Keratinocyte (primary cell): ENCODE data around the gene FLNB. TPM values are rescaled to one million over a fixed set of nuclear protein-coding genes. Genes with fewer than 3 reads are reported as not detected.

Experiments used
- DNase-seq: peaks from one replicate; pipeline ENCODE4 v3.0.0-alpha.2; 2011; ENCODE audit warnings: low read depth, missing footprints, low spot score
- FAIRE-seq: peaks from 2 replicates; lab custom pipeline; 2011; peaks lifted over from hg19 to GRCh38; lab: Jason Lieb, UNC
- H2AFZ ChIP-seq: 2 replicates; pipeline ENCODE4 v1.6.0; 2012; ENCODE audit warnings: low read length, control low read depth, inconsistent platforms; ENCODE audit not compliant: control insufficient read depth
- H3K27ac ChIP-seq: 2 replicates; pipeline ENCODE4 v1.5.1; 2011; ENCODE audit warnings: low read length; ENCODE audit not compliant: control insufficient read depth, insufficient read depth
- H3K27me3 ChIP-seq: 3 replicates; pipeline ENCODE4 v1.6.0; 2011; ENCODE audit warnings: low read length; ENCODE audit not compliant: control insufficient read depth, insufficient read depth; ENCODE audit errors: extremely low read depth
- H3K36me3 ChIP-seq, 2 experiments: 2 replicates in 1 of 2; 3 replicates in 1 of 2; pipeline ENCODE4 v1.5.1; 2011; ENCODE audit warnings: low read length in 2 of 2, mild to moderate bottlenecking in 1 of 2; ENCODE audit not compliant: control insufficient read depth in 2 of 2, insufficient read depth in 2 of 2; ENCODE audit errors: extremely low read depth in 1 of 2
- H3K4me1 ChIP-seq: 3 replicates; pipeline ENCODE4 v1.5.1; 2011; ENCODE audit warnings: low read length; ENCODE audit not compliant: control insufficient read depth, insufficient read depth; ENCODE audit errors: extremely low read depth
- H3K4me2 ChIP-seq: 3 replicates; pipeline ENCODE4 v1.6.0; 2011; ENCODE audit warnings: low read depth, low read length; ENCODE audit not compliant: control insufficient read depth, insufficient read depth; ENCODE audit errors: extremely low read depth
- H3K4me3 ChIP-seq, 3 experiments: fragments of 200-600 bp in 1 of 3; sonication (generic) in 1 of 3; 2 replicates in 2 of 3; 3 replicates in 1 of 3; pipeline ENCODE4 v1.5.1; 2011 to 2016; ENCODE audit warnings: low read length in 3 of 3, mild to moderate bottlenecking in 3 of 3, control low read depth in 2 of 3, inconsistent platforms in 1 of 3, low read depth in 1 of 3, mixed read lengths in 1 of 3, mixed run types in 1 of 3, moderate library complexity in 1 of 3; ENCODE audit not compliant: control insufficient read depth in 2 of 3, insufficient read depth in 2 of 3; ENCODE audit errors: extremely low read depth in 1 of 3
- H3K79me2 ChIP-seq: 2 replicates; pipeline ENCODE4 v1.6.0; 2012; ENCODE audit warnings: low read length; ENCODE audit not compliant: control insufficient read depth, insufficient read depth
- H3K9ac ChIP-seq: 3 replicates; pipeline ENCODE4 v1.6.0; 2011; ENCODE audit warnings: low read length; ENCODE audit not compliant: control insufficient read depth, insufficient read depth; ENCODE audit errors: extremely low read depth
- H3K9me1 ChIP-seq: 3 replicates; pipeline ENCODE4 v1.6.0; 2011; ENCODE audit warnings: low read length; ENCODE audit not compliant: control insufficient read depth, insufficient read depth; ENCODE audit errors: extremely low read depth
- H3K9me3 ChIP-seq: 2 replicates; pipeline ENCODE4 v1.5.1; 2012; ENCODE audit warnings: low read depth, low read length; ENCODE audit not compliant: control insufficient read depth
- H4K20me1 ChIP-seq: 3 replicates; pipeline ENCODE4 v1.6.0; 2011; ENCODE audit warnings: low read length; ENCODE audit not compliant: control insufficient read depth, insufficient read depth; ENCODE audit errors: extremely low read depth
- EZH2 ChIP-seq: IDR thresholded peaks from one replicate; pipeline ENCODE4 v1.6.1; 2012; ENCODE audit warnings: inconsistent platforms, mild to moderate bottlenecking, low read length, moderate library complexity
- dilution Hi-C: fragments of 300-500 bp; cut with MboI; formaldehyde crosslinking; loops from one replicate; pipeline ENCODE4 v1.7.0; 2020; ENCODE audit warnings: low sequenced_read_pairs; ENCODE audit not compliant: extremely low pct_ligation_motif_present
- polyA plus RNA-seq, 5 experiments: library from polyadenylated mRNA; depleted of rRNA in 3 of 5; stranded (reverse) in 3 of 5; stranded (forward) in 1 of 5; unstranded in 1 of 5; fragments of >200 nt; gene quantifications; 1 replicate in 1 of 5; 2 replicates in 3 of 5; 3 replicates in 1 of 5; pipeline versions ENCODE4 v1.2.1 to v1.2.3, GENCODE V29; 2011 to 2012; ENCODE audit warnings: missing spikeins in 2 of 5, low read depth in 1 of 5, low replicate concordance in 1 of 5
- TF ChIP-seq, protein P1 (sequence below), 3 experiments: IDR thresholded peaks in 1 of 3; conservative IDR thresholded peaks in 1 of 3; optimal IDR thresholded peaks in 1 of 3; 2 replicates in 2 of 3; 3 replicates in 1 of 3; pipeline versions ENCODE3 to v1.5.1; 2011; ENCODE audit warnings: low read length in 3 of 3, mild to moderate bottlenecking in 3 of 3, moderate library complexity in 2 of 3, control low read depth in 1 of 3, inconsistent platforms in 1 of 3; ENCODE audit not compliant: insufficient read depth in 2 of 3; ENCODE audit errors: extremely low read depth in 1 of 3

Gene FLNB
- polyA plus RNA-seq, 1 donor (not counting 4 experiments of a cell fraction or from before 2014, with no cell fraction given), result 289 TPM

DNA sequence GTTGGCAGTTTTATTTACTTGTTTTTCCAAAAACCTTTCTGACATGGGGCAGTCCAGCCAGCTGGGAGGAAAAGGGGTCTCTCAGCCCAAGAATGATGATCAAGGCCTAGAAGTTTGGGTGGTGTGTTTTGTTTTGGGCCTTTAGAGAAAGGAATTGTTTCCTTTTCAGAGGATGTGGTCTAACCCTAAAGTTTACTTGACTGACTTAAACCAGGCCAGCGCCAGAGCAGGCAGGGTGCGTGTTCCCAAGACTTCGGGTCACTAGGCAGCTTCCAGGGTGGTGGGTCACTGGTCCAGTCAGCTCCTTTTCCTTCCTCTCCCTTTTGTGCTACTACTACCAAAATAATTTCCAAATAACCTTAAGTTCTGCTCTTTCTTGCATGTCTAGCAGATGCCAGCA, 4.9 kb downstream of the FLNB start:
- peak overlapping the region; percentile 100 for H3K4me2 ChIP-seq
- H3K9me1 ChIP-seq, result peaks cover 12% of the 10 kb centered on the region
- no peak for FAIRE-seq
- TF ChIP-seq, protein P1, sequence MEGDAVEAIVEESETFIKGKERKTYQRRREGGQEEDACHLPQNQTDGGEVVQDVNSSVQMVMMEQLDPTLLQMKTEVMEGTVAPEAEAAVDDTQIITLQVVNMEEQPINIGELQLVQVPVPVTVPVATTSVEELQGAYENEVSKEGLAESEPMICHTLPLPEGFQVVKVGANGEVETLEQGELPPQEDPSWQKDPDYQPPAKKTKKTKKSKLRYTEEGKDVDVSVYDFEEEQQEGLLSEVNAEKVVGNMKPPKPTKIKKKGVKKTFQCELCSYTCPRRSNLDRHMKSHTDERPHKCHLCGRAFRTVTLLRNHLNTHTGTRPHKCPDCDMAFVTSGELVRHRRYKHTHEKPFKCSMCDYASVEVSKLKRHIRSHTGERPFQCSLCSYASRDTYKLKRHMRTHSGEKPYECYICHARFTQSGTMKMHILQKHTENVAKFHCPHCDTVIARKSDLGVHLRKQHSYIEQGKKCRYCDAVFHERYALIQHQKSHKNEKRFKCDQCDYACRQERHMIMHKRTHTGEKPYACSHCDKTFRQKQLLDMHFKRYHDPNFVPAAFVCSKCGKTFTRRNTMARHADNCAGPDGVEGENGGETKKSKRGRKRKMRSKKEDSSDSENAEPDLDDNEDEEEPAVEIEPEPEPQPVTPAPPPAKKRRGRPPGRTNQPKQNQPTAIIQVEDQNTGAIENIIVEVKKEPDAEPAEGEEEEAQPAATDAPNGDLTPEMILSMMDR (optimal IDR thresholded peaks at IDR 0.05 in 1 of 3, IDR thresholded peaks at IDR 0.05 in 1 of 3, conservative IDR thresholded peaks at IDR 0.05 in 1 of 3; ENCODE audit: extremely low read depth in 1 of 3, insufficient read depth in 2 of 3, low read length in 3 of 3), result no peak
- no peak for TF ChIP-seq EZH2
- H3K79me2 ChIP-seq, result peaks cover 97% of the 10 kb centered on the region
- peak overlapping the region; percentile 42 to 94 (median 93) for H3K4me3 ChIP-seq
- no peak for DNase-seq
- H3K27ac ChIP-seq, result no peak overlapping the region
- H3K36me3 ChIP-seq, result peaks cover 16 to 62% of the 10 kb centered on the region in 2 experiments
- peaks cover 60% of the 10 kb centered on the region for H3K4me1 ChIP-seq
- no peaks in the 10 kb centered on the region for H3K9me3 ChIP-seq
- peak overlapping the region; percentile 9 for H3K9ac ChIP-seq
- H4K20me1 ChIP-seq, result peaks cover 82% of the 10 kb centered on the region
- dilution Hi-C loops, result no loop called here
- H3K27me3 ChIP-seq, result no peaks in the 10 kb centered on the region
- H2AFZ ChIP-seq, result no peak overlapping the region

DNA sequence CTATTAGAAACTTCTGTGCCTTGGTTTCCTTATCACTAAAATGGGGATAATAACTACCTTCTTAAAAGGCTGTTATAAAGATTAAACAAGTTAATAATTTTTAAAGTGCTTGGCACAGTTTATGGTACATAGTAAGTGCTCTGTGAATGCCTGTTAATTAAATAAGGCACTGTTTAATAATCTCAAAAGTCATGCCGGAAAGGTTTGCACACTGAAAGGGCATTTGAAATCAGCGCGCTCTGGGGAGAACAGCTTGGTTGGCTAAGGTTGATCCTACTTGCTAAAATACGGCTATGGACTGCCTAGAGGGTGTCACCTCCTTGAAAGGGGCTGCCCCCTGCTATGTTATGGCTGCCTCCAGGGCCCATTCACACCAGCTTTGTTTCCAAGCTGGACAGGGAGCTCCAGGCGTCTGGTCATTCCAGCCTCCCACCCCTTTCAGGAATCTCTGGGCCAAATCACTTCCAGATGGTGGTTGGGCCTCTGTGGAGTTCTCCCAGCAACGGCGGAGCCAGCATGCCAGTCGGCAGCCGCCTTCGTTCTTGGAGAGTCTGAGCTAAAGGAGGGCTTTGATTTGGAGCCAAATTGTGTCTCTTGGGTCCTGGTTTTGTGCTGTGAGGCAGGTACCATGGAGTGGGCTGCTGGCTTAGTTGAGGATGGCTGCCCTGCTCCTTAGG, 5.9 kb downstream of the FLNB start:
- TF ChIP-seq, protein P1 (optimal IDR thresholded peaks at IDR 0.05 in 1 of 3, IDR thresholded peaks at IDR 0.05 in 1 of 3, conservative IDR thresholded peaks at IDR 0.05 in 1 of 3; ENCODE audit: extremely low read depth in 1 of 3, insufficient read depth in 2 of 3, low read length in 3 of 3), result no peak
- no peak for TF ChIP-seq EZH2
- H3K27ac ChIP-seq, result no peak overlapping the region
- H3K4me3 ChIP-seq, result peak overlapping the region in 1 of 3 experiments; percentile 93
- no peak for DNase-seq
- FAIRE-seq, result no peak
- dilution Hi-C loops, result no loop called here
- H3K4me2 ChIP-seq, result peak overlapping the region; percentile 100
- peaks cover 12% of the 10 kb centered on the region for H3K9me1 ChIP-seq
- H3K9me3 ChIP-seq, result no peaks in the 10 kb centered on the region
- no peaks in the 10 kb centered on the region for H3K27me3 ChIP-seq
- peaks cover 87% of the 10 kb centered on the region for H4K20me1 ChIP-seq
- peaks cover 69% of the 10 kb centered on the region for H3K4me1 ChIP-seq
- H3K9ac ChIP-seq, result no peak overlapping the region
- no peak overlapping the region for H2AFZ ChIP-seq
- H3K36me3 ChIP-seq, result peaks cover 20 to 62% of the 10 kb centered on the region in 2 experiments
- peaks cover 98% of the 10 kb centered on the region for H3K79me2 ChIP-seq
